Myocyte (in vitro differentiated cells): ENCODE results near the gene MIGA1. TPM values are rescaled to one million over a fixed set of nuclear protein-coding genes. Genes with fewer than 3 reads are reported as not detected.

Experiments
- DNase-seq: peaks from one replicate; pipeline ENCODE4 v3.0.0-alpha.2; 2012; ENCODE audit warnings: low read depth
- total RNA-seq: library from RNA; depleted of rRNA; stranded (reverse); fragments of >200 nt; gene quantifications from 2 replicates; pipeline ENCODE4 v1.2.3, GENCODE V29; 2014

MIGA1 gene
- total RNA-seq, 1 donor from 2014 or later, result 9.6 TPM

GRCh38 chr1:77841574-77841973, 62.1 kb downstream of the MIGA1 start:
- DNase-seq, result no peak

GRCh38 chr1:77845951-77846350, 66.5 kb downstream of the MIGA1 start:
- no peak for DNase-seq

- no peak for DNase-seq
Measured at GRCh38 chr1:77846966-77847365, 67.5 kb downstream of the MIGA1 start.

GRCh38 chr1:77847621-77848080, 68.2 kb downstream of the MIGA1 start:
- no peak for DNase-seq

DNA sequence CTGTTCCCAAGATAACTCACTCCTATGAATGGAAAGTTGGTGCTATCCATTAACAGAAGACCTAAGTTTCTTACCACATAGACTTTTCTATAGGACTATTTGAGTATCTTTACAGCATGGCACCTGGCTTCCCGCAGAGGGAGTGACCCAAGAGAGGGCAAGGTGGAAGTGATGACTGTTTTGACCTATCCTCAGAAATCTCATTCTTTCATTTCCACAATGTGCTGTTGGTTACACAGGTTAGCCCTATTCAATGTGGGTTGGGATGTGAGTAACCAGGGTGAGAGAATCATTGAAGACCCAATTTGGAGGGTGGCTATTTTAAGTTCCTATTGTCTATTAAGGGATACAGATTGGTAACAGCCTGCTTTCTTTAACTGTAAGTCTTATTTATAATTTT, 70.6 kb downstream of the MIGA1 start:
- DNase-seq, result no peak

- no peak for DNase-seq
Measured at GRCh38 chr1:77857552-77857951, 78.1 kb downstream of the MIGA1 start.

GRCh38 chr1:77858725-77859124, 79.3 kb downstream of the MIGA1 start:
- DNase-seq, result no peak

GRCh38 chr1:77859248-77859647, 79.8 kb downstream of the MIGA1 start:
- no peak for DNase-seq

GRCh38 chr1:77866296-77866695, 86.8 kb downstream of the MIGA1 start:
- peak; percentile 13 for DNase-seq

DNA sequence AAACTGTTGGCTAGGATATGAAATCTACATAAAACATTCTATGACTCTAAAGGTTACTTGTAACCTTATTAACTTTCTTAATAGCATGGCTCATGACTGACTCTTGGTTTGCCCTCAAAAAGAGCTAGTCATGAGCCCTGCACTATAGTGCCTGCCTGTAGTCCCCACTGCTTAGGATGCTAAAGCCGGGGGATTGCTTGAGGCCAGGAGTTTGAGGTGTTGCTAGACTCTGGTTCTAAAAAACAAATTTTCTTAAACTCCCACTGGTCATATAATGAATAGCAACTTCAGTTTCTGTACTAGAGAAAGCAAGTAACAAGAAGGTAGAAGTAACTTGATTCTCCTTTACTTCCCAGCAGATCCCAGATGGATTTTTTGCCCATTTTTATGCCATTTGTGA, 93.2 kb downstream of the MIGA1 start:
- no peak for DNase-seq

DNA sequence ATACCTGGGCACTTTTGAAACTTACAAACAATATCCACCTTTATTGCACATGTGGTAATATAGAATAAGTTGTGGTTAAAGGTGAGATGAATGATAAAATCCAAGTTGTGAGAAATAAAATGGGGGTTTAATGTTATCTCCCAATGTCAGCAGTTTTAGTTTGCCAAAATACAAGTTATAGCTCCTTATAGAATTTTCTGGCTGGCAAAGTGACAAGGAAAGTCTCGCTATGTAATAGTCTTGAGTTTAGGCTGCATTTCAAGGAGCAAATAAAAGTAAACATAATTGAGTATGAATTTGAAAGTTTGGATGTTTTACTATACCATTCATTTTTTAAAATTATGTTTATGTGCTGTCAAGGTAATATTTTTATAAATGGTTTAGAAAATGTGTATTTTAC, 94.0 kb downstream of the MIGA1 start:
- DNase-seq, result no peak

GRCh38 chr1:77874804-77875445, 95.5 kb downstream of the MIGA1 start:
- no peak for DNase-seq

DNA sequence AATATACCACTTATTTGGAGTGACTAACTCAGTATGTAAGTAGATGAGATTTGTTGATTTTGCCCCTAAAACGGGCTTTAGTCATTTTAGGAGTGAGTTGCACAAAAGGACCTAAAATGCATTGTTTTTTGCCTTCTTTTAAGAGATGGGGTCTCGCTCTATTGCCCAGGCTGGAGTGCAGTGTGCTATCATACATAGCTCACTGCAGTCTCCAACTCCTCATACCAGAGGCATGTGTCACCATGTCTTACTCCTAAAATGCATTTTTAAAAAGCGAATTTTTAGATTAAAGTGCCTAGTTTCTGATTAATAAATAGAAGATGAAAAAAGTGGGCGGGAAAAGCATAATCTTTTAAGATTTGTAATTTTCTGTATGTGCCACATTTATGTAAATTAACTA, 97.4 kb downstream of the MIGA1 start:
- no peak for DNase-seq

DNA sequence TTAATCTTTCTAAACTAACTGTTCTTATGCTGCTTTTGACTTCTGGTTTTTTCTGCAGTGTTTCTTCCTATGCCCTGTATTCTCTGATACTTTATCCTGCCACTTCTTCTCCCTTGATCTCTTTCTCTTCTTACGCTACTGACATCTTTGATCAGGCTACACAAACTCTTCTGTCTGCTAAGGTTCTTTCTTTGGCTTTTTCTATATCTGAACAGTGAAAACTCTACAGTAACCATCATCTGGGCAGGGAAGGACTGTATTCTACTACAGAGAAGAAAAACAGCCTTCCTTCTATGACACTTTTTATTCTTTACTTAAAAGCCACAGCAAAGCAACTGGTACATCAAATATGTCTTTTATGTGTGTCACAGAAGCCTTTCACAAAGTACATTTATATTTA, 101.6 kb downstream of the MIGA1 start:
- DNase-seq, result no peak

GRCh38 chr1:77882411-77882810, 103.0 kb downstream of the MIGA1 start:
- DNase-seq, result no peak

- DNase-seq, result peak; percentile 96
Measured at GRCh38 chr1:77888081-77888780, 108.8 kb downstream of the MIGA1 start, which contains the start of gene NEXN. TSS of gene NEXN (plus strand) at chr1:77888624. CDS start at chr1:77916107, 27,483 bp downstream.

DNA sequence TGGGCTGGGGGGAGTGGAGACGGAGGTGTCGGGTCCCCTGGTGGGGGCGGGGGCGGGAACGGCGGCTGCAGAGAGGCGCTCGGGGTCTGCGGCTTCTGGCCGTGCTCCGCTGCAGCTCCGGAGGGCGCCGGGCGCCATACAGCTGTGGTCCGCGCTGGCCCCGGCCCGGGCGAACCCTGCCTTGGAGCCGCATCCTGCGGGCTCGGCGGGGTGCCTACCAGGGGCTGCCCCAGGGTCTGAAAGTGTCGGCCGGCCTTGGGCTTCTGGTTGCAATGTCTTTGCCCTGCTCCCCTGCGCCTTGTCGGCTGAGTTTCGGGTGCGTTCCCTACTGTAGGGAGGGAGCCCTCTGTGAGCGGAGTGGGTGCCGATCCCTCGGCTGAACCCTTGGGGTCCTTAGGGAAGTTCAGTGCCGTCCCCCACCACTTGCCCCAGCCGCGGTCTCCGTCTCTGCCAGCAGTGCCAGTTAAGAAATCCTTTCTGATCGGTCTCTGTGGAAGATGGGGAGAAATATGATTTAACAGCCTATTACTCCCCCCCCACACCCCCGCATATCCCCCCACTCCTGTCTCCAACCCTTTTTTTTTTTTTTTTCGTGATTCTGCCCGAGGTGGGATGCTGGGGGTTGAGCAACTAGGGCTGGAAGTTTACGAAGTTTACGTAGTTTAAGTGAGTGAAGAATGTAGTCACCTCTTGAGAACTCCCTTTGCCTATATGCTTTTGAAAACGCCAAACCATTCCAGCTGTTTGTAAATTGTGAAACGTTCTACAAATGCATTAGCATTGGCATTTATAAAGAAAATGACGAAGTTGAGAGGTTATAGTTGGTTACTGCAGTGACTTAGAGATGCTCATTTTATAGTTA, 109.6 kb downstream of the MIGA1 start:
- peak; percentile 53 for DNase-seq

- peak; percentile 77 for DNase-seq
Measured at GRCh38 chr1:77889671-77890070, 110.2 kb downstream of the MIGA1 start.

DNA sequence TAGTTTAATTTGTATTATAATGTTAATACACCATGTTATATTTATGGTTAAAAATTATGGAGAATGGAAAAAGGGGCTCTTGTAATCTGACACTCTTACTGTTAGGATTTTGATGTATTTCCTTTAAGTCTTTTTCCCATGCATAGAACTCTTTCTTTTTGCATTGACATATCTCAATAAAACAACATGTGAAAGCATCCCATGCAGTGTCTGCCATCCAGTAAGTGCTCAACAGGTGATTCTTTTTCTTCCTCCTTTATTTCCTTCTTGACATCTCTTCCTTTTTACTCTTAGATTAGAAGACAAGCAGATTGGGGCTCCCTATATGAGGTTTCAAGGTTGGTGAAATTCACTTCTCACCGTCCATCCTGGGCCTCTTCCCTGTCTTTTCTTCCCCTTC, 111.8 kb downstream of the MIGA1 start:
- no peak for DNase-seq

DNA sequence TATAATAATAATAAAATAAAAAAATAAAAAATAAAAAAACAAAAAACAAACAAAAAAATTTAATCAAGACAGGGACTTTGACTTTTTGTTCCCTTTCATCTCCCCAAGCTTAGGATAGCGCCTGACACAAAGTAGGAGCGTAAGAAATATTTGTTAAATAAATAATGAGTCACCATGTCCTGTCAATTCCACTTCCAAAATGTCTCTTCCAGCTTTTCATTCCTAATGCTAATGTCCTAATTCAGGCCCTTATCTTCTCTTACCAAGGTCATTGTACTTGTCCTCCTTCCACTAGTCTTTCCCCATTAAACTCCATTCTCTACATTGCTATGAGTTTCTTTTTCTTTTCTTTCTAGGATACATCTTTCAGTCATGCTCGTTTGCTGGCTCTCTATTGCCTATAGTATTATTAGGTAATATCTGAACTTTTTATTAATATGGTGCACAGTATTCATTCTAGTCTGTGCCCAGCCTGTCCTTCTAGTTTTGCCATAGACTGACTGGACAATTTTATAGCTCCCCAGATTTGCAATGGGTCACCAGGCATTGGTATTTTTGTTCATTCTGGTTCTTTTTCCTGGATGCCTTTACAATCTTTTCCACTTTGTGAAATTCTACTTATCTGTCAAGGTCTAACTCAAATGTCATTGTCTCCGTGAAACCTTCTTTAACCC, 120.3 kb downstream of the MIGA1 start:
- DNase-seq, result no peak

DNA sequence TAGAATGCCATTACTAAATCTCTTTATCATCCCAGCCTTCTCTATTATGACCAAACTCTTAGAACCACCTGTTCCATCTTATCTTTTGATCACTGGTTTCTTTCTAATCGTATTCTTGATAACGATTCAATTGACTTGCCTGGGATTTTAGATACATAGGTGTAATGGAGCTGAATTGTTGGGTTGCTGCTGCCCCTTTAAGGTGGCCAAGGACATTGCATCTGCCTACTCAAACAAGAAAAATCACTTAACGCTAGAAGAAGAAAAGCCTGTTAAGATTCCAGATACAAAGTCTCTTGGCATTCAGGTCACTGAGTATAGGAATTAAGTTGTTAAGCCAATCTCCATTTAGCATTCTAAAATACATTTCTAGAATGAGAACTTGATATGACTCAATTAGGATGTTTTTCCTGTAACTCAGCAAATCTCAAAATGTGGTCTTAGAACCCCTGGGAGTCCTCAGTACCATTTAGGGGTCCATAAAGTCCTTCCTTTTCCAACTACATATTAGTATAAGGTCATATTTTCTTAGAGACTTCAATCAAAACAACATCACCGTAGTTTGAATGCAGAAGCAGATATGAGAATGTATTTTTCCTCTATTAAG, 121.3 kb downstream of the MIGA1 start:
- peak; percentile 49 for DNase-seq
